Stimulated activated CD8-positive, alpha-beta memory T cell treated with anti-CD3 and anti-CD28 coated beads, Interleukin-2, amount 100 ng/mL, for 48 hours (primary cell): Measurements from ENCODE around the gene TRIO.
"Not testable (repeated sequence)": the region's sequence is repeated elsewhere in the genome, so short reads cannot be mapped to it uniquely, and the experiment has no call there.

ENCODE experiments used
- DNase-seq, 2 donors: peaks; one replicate each; pipeline ENCODE4 v3.0.0-alpha.2; 2020; ENCODE audit warnings: low read depth in 2 of 2

TRIO gene

DNA sequence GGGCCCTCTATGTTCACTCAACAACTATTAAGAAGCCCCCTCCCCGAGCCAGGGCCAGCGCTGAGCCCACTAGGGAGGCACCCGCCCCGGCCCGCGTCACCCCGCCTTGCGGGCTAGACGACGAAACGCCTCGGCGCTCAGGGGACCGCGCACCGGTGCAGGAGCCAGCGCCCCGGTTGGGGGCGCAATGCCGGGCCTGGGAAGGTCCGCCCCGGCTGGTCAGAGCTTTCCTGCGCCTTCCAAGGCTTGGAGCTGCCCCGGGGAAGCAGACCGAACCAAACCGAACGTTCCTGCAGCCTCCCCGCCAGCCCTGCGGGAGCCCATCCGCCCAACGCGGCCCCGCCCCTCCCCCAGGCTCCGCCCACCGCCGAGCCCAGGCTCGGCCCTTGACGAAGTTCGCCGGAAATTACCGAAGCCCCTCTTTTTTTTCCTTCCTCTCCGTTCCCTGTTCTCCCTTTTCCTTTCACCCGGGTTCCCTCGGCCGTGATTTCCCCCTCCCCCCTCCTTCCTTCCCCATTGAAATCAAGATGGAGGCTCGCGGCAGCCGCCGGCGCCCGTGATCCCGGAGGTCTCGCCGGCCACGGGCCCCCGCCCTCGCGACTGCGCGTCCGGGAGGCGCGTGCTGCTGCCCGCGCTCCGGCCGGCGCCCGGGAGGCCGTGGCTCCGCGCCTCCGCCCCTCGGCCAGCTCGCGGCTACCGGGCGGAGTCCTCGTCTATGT, at the start of gene TRIO:
TSS of gene TRIO (plus strand) at position 516 of the 719 bp plus-strand sequence. CDS start 384 bp downstream, outside the sequence.
- peak; percentile 67 to 71 for DNase-seq

DNA sequence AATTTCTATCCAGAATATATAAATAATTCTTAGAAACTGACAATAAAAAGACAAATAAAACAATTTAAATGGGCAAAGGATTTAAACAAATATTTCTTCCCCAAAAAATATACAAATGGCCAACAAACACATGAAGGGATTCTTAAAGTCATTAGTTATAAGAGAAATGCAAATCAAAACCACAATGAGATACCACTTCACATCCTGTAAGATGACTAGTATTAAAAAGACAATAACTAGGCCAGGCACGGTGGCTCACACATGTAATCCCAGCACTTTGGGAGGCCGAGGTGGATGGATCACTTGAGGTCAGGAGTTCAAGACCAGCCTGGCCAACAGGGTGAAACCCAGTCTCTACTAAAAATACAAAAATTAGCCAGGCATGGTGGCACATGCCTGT, 45.8 kb upstream of the TRIO start:
- DNase-seq = not testable (repeated sequence)

DNA sequence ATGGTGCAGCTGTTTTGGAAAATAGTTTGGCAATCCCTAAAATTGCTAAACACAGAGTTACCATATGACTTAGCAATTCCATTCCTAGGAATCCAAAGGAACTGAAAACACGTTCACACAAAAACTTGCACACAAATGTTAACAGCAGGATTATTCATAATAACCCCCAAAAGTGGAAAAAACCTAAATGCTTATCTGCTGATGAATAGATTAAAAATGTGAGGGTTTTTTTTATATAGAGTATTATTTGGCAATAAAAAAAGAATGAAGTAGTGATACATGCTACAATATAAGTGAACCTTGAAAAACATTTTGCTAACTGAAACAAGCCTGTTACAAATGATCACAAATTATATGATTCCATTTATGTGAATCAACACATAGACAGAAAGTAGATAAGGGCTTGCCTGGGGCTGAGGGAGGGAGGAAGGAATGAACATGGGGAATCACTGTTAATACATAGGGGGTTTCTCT, 45.1 kb upstream of the TRIO start:
- no peak for DNase-seq

DNA sequence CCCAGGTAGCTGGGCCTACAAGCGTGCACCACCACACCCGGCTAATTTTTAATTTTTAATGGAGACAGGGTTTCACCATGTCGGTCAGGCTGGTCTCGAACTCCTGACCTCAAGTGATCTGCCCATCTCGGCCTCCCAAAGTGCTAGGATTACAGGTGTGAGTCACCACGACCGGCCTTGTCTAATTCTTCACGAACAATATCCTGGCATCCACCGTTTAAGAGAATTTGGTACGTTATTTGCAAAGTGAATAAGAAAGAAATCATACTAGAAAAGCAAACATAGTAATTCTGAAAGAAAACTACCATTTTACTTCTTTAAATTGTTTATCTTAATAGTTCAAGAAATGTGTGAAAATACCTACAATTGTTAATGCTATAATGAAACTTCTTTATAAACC, 42.9 kb upstream of the TRIO start:
- no peak for DNase-seq

DNA sequence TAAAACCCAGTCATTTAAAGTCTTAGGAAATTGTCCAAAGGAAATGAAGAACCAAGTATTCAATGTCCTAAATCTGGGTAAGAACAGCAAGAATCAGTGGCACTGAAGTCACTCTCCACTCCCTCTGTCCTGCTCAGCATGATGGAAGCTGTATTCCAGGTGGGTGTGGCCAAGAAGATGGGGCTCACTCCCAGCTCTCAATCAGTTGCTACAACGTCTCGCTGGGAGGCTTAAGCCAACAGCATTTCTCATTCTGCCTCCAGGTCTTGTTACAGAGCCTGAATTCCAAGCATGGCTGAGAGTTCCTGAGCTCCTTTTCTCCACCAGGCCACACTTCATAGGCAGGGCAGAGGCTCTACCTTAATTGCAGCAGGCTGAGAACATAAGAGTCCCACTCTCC, 41.2 kb upstream of the TRIO start:
- DNase-seq = no peak

DNA sequence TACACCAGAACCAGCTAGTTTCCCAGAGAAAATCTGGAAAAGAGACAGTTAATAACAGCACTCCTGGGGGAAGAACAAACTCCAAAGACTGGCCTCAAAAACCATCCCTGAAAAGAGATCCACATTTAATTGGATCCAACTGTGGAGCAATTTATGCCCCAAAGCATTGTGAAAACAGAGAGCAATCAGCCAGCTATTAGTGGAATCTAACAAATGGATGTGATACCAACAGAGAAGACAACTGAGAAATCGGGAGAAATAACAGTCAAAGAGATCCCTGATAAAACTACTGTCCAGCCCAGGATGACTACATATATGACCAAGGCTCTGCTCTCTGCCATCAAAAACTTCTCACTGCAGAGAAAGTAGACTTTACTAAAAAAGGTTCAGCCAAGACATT, 40.5 kb upstream of the TRIO start:
- DNase-seq = no peak

DNA sequence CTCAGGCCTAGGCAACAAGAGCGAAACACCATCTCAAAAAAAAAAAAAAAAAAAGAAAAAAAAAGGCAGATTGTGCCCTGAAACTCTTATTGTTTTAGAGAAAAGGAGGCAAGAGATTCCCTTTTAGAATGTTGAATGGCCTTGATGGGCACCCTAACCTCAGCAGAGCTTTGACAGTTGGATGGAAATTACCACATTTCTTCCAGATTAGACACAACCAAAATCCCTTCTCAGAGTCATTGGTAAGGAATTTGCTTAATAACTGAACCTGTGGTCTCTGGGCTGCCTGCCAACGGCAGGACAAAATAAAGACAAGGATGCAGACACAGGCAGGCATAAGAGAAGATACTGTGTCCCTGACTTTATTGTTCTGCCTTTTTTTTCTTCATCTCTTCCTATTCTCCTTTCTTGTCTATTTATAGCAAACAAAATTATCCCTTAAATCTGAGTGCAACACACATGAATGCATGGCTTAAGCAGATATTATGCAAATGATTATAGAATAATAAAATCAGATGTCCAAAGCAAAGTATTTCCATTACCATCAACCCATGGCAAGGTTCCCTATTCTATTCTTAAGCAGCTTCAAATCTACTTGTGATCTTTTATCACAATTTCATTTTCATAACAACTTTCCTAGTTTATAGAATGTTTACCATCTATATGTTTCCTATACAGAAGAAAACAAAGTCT, 37.3 kb upstream of the TRIO start:
- DNase-seq = no peak

DNA sequence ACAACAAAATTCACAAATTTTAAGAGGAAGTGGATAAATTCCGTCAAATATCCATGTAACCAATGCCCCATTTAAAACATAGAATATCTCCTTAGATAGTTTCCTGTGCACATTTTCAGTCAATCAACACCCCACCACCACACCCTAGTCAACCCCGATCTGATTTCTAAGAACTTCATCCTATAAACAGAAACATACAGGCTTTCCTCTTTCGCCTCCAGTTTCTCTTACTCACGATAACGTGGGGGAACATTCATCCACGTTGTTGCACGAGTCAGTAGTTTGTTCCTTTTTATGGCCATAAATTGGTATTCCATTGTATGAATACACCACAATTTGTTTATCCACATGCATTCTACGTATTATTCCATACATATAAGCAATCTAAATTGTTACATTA, 35.6 kb upstream of the TRIO start:
- DNase-seq = no peak

DNA sequence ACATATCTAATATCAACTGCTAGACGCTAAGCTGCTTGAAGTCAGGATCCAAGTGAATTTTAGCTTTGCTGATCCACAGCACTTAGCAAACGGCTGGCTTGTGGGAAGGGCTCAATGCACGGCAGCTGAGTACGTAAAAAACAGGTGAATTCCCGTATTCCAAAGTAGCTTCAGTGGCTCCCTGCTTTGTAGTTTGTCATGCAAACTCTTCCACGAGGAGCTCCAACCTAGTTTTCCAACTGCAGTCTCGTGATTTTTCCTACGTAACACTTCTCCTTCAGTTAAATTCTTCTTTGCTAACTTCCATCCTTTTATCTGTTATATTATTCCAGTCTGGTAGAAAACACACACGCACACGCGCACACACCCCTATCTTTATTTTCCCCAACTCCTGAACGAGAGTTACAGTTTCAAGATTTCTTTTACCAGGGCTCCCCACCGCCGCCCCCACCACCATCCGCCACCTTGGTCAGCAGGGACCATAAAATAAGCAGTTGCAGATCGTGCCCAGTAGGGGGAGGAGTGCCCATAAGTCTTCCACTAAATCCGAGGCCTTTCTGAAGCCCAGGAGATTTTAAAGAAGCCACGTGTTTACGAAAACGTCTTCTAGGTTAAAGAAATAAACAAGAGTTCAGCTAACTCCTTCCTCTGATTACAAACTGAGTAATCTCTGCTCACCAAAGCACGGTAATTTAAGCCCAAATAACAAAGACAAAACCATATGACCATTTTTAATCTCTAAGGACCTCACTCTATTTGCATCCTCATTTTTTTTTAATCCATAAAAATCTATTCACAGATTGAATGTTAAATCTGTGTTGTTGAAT, 34.8 kb upstream of the TRIO start:
- peak; percentile 2 to 9 for DNase-seq

DNA sequence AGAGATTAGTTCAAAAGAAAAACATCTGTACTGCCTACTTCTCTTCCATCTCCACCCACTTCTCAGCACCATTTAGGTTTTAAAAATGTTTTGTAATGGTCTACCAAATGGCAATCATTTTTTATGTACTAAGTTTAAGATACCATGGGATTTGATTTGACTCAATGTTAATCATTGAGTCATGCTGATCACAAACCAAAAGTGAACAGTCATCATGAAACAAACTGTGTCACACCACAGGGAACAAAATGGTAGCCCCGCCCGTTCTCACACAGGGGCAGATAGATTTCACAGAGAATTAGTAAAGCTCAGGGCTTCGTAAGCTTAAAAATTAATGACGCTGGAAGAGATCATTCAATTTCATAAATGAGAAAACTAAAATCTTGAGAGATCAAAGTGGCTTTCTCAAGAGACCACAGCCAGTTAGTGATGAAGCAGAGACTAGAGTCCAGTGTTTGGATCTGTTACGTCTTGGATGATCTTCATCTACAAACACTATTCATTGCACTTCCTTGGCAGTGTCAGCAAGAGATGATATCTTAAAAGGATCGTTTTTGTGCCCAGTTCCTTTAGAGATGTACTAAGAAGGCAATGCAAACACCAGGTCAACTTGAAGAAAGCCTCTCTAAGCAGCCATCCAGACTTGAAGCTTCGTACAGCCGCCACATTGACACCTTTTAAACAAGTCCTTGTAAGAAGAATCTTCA, 33.9 kb upstream of the TRIO start:
- peak; percentile 14 to 16 for DNase-seq

DNA sequence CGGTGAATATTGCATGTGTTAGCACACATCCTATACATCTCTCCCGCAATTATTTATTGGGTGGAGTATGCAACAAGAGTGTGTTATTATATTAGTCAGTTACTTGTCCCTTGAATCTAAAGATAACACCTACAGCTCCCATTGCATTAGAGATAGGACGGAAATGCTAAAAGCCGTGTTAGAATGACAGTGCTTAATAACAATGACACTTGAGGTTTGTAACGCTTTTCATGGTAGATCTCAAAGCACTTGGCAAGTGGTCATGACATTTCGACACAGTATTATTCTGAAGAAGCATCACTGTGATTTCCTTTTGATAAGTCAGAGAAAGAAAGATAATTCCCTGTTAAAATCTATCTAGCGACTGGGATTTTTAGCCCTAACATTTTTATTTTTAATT, 33.4 kb upstream of the TRIO start:
- DNase-seq = no peak

DNA sequence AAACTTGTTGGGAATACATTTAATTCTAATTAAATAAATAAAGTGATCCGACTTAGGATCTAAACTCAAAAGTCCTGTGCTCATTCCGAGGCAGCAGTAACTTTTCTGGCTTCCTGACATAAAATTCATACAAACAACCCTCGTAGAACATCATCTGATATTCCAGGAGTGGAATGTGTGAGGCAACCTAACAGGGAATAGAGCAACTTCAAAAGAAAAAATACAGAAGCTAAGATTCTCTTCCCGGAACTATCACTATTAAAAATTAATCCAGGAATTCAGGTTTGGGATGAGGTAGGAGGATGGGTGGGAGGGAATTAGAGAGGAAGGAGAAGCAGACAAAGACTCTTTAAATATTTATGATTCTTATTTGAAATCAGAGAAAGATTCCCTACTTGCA, 32.9 kb upstream of the TRIO start:
- no peak for DNase-seq

DNA sequence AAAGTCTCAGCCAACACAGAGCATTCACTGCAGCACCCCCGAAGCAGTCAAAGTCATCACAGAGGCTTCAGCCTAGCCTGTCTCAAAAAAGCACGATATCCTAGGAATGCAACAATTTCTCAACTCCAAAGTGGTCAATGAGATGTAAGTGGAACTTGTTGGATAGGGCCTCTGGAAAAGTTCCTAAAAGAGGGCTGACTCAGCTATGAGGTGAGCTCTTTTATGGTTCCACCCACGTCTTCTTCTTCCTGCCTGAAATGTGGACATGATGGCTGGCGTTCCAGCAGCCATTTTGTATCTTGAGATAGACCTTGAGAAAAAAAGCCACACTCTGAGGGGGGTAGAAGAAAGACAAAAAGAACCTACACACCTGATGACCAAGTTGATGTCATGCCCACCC, 32.5 kb upstream of the TRIO start:
- no peak for DNase-seq

DNA sequence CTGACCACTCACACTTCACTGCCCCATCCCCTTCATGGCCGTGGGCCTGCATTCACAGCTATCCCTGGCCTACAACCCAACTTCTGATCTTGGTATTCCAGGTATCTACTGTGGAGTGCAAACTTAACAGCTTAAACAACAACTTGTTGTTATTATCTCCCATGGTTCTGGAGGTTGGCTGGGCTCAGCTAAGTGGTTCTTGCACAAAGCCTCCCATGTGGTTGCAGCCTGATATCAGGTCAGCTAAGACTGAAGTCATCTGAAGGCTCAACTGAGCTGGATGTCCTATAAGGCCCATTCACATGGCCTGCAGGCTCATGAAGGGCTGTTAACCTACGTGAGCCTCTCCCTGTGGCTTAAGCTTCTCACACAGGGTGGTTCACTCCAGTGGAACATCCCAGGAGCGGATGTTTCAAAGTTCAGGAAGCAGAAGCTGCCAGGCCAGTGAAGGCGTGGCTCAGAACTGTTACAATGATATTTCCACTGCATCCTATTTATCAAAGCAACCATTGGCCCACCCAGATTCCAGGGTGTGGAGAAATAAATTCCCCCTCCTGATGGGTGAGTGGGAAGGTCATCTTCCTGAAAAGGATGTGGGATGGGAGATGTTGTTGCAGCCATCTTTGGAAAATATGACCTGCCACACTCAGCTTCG, 30.0 kb upstream of the TRIO start:
- DNase-seq = no peak

DNA sequence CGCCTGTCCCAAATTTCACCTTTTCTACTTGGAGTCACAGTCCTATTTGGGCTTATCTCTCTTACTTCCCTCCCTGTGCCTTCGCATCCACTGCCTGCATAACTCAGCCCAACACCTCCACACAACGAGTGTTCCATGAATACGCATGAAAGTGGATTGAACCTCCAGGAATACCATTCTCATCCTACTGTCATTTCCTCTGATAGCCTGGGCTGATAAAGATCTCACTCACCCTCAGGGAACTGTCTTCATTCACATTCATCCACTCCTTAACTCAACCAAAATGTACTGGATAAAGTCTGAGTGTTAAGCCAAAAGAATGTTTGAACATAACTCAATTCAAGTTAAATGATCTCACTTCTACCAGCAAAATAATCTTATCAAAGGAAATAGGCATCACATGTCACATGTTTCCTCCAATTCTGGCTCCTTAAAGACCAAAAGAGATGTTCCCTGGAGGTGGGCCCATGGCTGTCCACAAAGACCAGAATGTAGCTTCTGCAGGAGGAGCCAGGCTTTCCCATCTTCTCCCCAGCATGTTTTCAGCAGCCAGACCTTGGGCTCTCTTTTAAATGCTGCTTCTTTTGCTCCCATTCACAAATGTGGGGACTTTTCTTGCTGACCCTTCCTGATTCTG, 28.4 kb upstream of the TRIO start:
- DNase-seq = no peak

DNA sequence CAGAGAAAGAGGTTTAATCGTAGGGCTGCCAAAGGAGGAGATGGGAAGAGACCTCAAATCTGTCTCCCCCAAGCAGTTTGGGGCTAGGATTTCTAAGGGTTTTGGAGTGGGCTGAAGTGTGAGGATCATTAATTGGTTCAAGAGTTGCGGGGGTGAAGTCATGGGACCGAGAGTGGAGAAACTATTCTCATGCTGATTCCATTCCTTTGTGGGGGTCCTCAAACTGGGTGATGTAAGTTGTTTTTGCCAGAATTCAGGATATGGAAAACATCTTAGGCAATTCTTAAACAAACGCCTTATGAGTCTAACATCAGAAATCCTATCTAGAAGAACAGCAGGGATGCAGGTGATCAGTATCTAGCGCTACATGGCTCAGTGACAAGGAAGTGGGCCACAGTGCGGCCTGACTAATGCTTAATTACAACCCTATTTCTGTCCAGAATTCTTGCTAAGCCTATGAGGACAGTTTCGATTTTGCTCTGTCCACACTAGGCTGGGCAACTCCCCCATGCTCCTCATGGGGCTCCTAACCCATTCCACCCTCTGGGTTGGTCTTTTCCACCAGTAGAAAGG, 27.7 kb upstream of the TRIO start:
- no peak for DNase-seq

DNA sequence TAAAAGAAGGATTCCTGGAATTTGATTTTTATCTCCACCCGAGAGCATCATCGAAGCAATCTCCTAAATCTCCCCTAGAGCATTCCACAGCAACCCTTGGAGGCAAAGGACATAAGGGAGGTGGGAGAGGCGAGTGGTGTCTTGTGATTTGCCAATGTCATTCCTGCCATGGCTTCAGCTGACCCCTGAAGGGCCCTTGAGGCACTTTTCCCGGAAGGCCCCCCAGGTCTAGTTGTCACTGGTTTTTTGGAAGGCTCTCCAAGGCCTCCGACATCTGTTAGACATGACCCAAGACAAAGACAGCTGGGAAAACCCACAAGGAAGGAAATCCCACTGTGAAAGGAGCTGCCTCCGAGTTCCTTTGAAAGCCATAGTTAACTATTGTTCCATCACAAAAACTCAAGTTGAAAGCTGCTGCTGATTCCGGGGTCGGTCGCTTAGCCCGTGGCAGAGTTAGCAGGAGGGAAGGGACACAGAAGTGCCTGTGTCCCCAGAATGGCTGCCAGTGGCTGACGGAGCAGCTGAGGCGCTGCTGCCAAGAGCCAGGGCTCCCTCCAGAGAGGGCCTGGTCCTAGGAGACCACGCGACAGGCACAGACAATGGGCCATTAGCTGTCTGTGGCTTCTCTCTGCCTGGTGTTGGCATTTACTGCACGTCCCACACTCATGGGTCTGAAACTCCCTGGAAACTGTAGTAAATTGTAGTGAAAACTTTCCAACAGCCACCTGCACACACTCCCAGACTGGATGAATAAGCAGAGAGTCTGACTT, 24.4 kb upstream of the TRIO start:
- no peak for DNase-seq

DNA sequence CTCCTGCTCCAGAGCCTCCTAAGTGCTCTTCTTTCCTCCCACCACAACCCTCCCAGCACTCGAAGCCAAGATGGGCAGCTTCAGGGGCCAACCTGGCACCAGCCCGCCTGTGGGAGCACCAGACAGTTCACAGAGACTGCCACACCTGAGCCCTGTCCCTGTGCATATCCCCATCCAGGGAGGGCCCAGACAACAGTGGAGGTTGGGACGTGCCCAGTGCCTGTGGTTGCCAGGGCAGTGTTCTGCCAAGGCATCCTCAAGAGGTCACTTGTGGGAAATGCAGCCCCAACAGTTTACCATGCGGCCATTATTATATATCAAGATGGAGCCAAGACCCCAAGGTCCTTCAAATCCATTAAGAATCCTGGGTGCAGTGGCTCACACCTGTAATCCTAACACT, 23.0 kb upstream of the TRIO start:
- DNase-seq = no peak

DNA sequence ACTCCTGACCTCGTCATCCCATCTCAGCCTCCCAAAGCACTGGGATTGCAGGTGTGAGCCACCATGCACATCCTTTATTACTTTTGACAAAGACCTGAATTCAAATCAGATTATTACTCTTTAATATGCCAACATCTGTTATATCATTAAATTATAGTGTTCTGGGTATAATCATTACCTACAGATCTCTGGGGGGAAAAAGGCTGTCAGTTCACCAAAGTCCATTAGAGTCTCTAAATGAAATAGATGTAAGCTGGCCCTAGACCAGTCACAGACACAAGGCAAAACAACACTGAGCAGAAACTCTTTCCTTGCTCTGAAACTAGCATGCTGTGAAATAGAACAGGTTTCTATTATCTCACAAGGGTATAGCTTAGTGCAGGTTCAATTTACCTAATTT, 21.6 kb upstream of the TRIO start:
- no peak for DNase-seq

DNA sequence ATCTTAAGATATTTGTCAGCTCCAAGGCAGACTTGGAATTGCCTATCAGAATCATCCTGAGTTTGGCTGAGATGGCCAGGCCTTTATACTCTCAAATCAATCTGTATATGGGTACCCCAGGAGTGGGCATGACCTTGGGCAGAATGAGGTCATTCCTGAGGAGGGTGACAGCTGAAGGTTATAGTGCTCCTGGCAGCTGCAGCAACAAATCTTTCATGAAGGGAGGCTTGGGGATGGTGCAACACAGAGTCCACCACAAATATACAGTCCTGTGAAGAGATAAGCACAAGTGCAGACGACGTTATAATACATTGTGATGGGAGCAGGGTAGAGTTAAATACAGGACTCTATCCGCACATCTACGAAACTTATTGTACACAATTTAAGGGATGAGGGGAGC, 21.1 kb upstream of the TRIO start:
- no peak for DNase-seq
